Measurements from ENCODE around the gene EGLN2. TPM values are rescaled to one million over a fixed set of nuclear protein-coding genes. Genes with fewer than 3 reads are reported as not detected.

EGLN2 gene
- total and polyA plus RNA-seq, 10 of the 15 experiments (the other 5 are each of a cell fraction or from before 2014, with no cell fraction given), result 8.6 to 93.0 (median 66.8) TPM

- TF ChIP-seq HSF1 (IDR thresholded peaks at IDR 0.05; ENCODE audit: low read depth, low read length) (no peak), ZBTB40 (IDR thresholded peaks at IDR 0.05; ENCODE audit: borderline replicate concordance) (peak; percentile 68; the same call in 1 of the 2 replicates), YBX1 (IDR thresholded peaks at IDR 0.05) (no peak), MEF2A (IDR thresholded peaks at IDR 0.05; ENCODE audit: insufficient read depth, low read depth, low read length) (no peak), HCFC1 (IDR thresholded peaks at IDR 0.05; ENCODE audit: low read length) (peak; percentile 56), NR2C1 (IDR thresholded peaks at IDR 0.05) (peak; percentile 96), ETV6 (conservative IDR thresholded peaks at IDR 0.05 in 1 of 2, IDR thresholded peaks at IDR 0.05 in 1 of 2; ENCODE audit: borderline replicate concordance in 1 of 2, low read depth in 1 of 2) (no peak), HDGF (IDR thresholded peaks at IDR 0.05) (peak; percentile 64; the same call in 1 of the 2 replicates), POLR2AphosphoS5 (IDR thresholded peaks at IDR 0.05; ENCODE audit: low read length) (peak; percentile 68; the same call in 1 of the 2 replicates), PAX5 (IDR thresholded peaks at IDR 0.05; ENCODE audit: borderline replicate concordance, low read depth, low read length) (no peak), KDM1A (IDR thresholded peaks at IDR 0.05; ENCODE audit: borderline replicate concordance) (no peak), SP1 (IDR thresholded peaks at IDR 0.05; ENCODE audit: low read depth, low read length) (peak; percentile 93), SREBF2 (IDR thresholded peaks at IDR 0.05; ENCODE audit: low read length) (no peak), CEBPZ (IDR thresholded peaks at IDR 0.05; ENCODE audit: low read depth, low read length) (no peak; the same call in 1 of the 2 replicates), POU2F2 (IDR thresholded peaks at IDR 0.05; ENCODE audit: borderline replicate concordance, low read depth, low read length) (no peak; the same call in 2 of the 3 replicates)
- TF ChIP-seq, protein P1, sequence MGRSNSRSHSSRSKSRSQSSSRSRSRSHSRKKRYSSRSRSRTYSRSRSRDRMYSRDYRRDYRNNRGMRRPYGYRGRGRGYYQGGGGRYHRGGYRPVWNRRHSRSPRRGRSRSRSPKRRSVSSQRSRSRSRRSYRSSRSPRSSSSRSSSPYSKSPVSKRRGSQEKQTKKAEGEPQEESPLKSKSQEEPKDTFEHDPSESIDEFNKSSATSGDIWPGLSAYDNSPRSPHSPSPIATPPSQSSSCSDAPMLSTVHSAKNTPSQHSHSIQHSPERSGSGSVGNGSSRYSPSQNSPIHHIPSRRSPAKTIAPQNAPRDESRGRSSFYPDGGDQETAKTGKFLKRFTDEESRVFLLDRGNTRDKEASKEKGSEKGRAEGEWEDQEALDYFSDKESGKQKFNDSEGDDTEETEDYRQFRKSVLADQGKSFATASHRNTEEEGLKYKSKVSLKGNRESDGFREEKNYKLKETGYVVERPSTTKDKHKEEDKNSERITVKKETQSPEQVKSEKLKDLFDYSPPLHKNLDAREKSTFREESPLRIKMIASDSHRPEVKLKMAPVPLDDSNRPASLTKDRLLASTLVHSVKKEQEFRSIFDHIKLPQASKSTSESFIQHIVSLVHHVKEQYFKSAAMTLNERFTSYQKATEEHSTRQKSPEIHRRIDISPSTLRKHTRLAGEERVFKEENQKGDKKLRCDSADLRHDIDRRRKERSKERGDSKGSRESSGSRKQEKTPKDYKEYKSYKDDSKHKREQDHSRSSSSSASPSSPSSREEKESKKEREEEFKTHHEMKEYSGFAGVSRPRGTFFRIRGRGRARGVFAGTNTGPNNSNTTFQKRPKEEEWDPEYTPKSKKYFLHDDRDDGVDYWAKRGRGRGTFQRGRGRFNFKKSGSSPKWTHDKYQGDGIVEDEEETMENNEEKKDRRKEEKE (IDR thresholded peaks at IDR 0.05), result no peak
Measured at GRCh38 chr19:40750058-40750873, 48.7 kb upstream of the EGLN2 start, which contains the start of gene ACTMAP (continued).
